IMR-90 (cell line): ENCODE results near the gene PHLDB1. TPM values are rescaled to one million over a fixed set of nuclear protein-coding genes. Genes with fewer than 3 reads are reported as not detected.

Experiments
- ATAC-seq: fragments of 200-7000 bp; cut with Tn5 transposase; 2 replicates; pipeline ENCODE4 v1.9.1; 2020; ENCODE audit warnings: low read depth, mild to moderate bottlenecking, moderate library complexity
- BruUV-seq: library from RNA; stranded (reverse); fragments of 400-500 nt; replicated peaks from 2 replicates; lab custom pipeline; 2021; lab: Mats Ljungman, UMichigan
- CTCF ChIA-PET: fragments of 300-600 bp; formaldehyde crosslinking; extraction: SDS; loops from one replicate; lab custom pipeline; 2021; ENCODE audit warnings: antibody characterized with exemption; lab: Yijun Ruan, JAX
- POLR2A ChIA-PET: fragments of 300-600 bp; sonication (Branson Sonifier 250); formaldehyde crosslinking; loops from one replicate; lab custom pipeline; 2022; ENCODE audit warnings: antibody characterized with exemption; ENCODE audit not compliant: unreplicated experiment; lab: Charles Lee
- DNase-seq: peaks from one replicate; pipeline ENCODE4 v3.0.0; 2013
- H2AFZ ChIP-seq: replicated peaks from 2 replicates; pipeline ENCODE3; 2013; ENCODE audit warnings: low read length, mild to moderate bottlenecking; ENCODE audit not compliant: poor library complexity
- H2AK5ac ChIP-seq: 2 replicates; pipeline ENCODE4 v1.6.1; 2013; ENCODE audit warnings: low read depth, low read length, inconsistent platforms
- H2AK9ac ChIP-seq: replicated peaks from 2 replicates; pipeline ENCODE3; 2013; ENCODE audit warnings: mild to moderate bottlenecking, low read depth, low read length, moderate library complexity; ENCODE audit not compliant: poor library complexity
- H2BK120ac ChIP-seq: 2 replicates; pipeline ENCODE4 v1.6.1; 2013; ENCODE audit warnings: low read depth, low read length, inconsistent platforms
- H2BK15ac ChIP-seq: 3 replicates; pipeline ENCODE4 v1.6.1; 2013; ENCODE audit warnings: low read depth, low read length, inconsistent platforms
- H2BK20ac ChIP-seq: 2 replicates; pipeline ENCODE4 v1.6.1; 2013; ENCODE audit warnings: low read depth, mild to moderate bottlenecking, inconsistent platforms, low read length, moderate library complexity
- H2BK5ac ChIP-seq: 2 replicates; pipeline ENCODE4 v1.6.1; 2013; ENCODE audit warnings: mild to moderate bottlenecking, low read depth, low read length, inconsistent platforms; ENCODE audit not compliant: poor library complexity, severe bottlenecking
- H3K14ac ChIP-seq: replicated peaks from 2 replicates; pipeline ENCODE4 v1.6.1; 2013; ENCODE audit warnings: low read depth, low read length, inconsistent platforms
- H3K18ac ChIP-seq: 2 replicates; pipeline ENCODE4 v1.6.1; 2013; ENCODE audit warnings: low read depth, low read length, control low read depth
- H3K23ac ChIP-seq: 2 replicates; pipeline ENCODE4 v1.6.1; 2013; ENCODE audit warnings: low read depth, low read length, inconsistent platforms
- H3K27ac ChIP-seq: 2 replicates; pipeline ENCODE4 v1.5.1; 2013; ENCODE audit warnings: mild to moderate bottlenecking, control low read depth, low read length; ENCODE audit not compliant: insufficient read depth
- H3K27me3 ChIP-seq: 2 replicates; pipeline ENCODE4 v1.6.1; 2013; ENCODE audit warnings: low read length; ENCODE audit not compliant: control insufficient read depth, insufficient read depth
- H3K36me3 ChIP-seq: 2 replicates; pipeline ENCODE4 v1.6.1; 2013; ENCODE audit warnings: low read length, mixed read lengths; ENCODE audit not compliant: control insufficient read depth, insufficient read depth
- H3K4ac ChIP-seq: 2 replicates; pipeline ENCODE4 v1.6.1; 2013; ENCODE audit warnings: low read depth, low read length, inconsistent platforms
- H3K4me1 ChIP-seq: 2 replicates; pipeline ENCODE4 v1.6.1; 2013; ENCODE audit warnings: low read length, mixed read lengths; ENCODE audit not compliant: control insufficient read depth, insufficient read depth
- H3K4me2 ChIP-seq: 2 replicates; pipeline ENCODE4 v1.6.1; 2013; ENCODE audit warnings: low read depth, mild to moderate bottlenecking, control low read depth, low read length, moderate library complexity
- H3K4me3 ChIP-seq: 2 replicates; pipeline ENCODE4 v1.5.1; 2013; ENCODE audit warnings: low read depth, mild to moderate bottlenecking, control low read depth, low read length, moderate library complexity; ENCODE audit not compliant: insufficient read depth
- H3K56ac ChIP-seq: 2 replicates; pipeline ENCODE4 v1.6.1; 2013; ENCODE audit warnings: low read length, inconsistent platforms; ENCODE audit not compliant: insufficient read depth; ENCODE audit errors: extremely low read depth
- H3K79me1 ChIP-seq, 2 experiments: 2 replicates each; pipeline ENCODE4 v1.6.1; 2013; ENCODE audit warnings: low read length in 2 of 2, inconsistent platforms in 1 of 2, low read depth in 1 of 2
- H3K9ac ChIP-seq: 2 replicates; pipeline ENCODE4 v1.6.1; 2013; ENCODE audit warnings: low read depth, low read length, control low read depth
- H3K9me1 ChIP-seq: 2 replicates; pipeline ENCODE4 v1.6.1; 2013; ENCODE audit warnings: low read length, inconsistent platforms; ENCODE audit not compliant: insufficient read depth
- H3K9me3 ChIP-seq: 2 replicates; pipeline ENCODE4 v1.6.1; 2013; ENCODE audit warnings: low read length; ENCODE audit not compliant: control insufficient read depth, insufficient read depth
- H4K20me1 ChIP-seq: 2 replicates; pipeline ENCODE4 v1.6.1; 2013; ENCODE audit warnings: low read length, inconsistent platforms; ENCODE audit not compliant: insufficient read depth
- H4K5ac ChIP-seq: 2 replicates; pipeline ENCODE4 v1.6.1; 2013; ENCODE audit warnings: mild to moderate bottlenecking, low read depth, low read length, control low read depth
- H4K8ac ChIP-seq, 2 experiments: 2 replicates each; pipeline ENCODE4 v1.6.1; 2013; ENCODE audit warnings: low read depth in 2 of 2, low read length in 2 of 2, control low read depth in 1 of 2, inconsistent platforms in 1 of 2
- H4K91ac ChIP-seq: 2 replicates; pipeline ENCODE4 v1.6.1; 2013; ENCODE audit warnings: low read depth, low read length, inconsistent platforms; ENCODE audit not compliant: insufficient read depth
- CHD1 ChIP-seq: IDR thresholded peaks from 2 replicates; pipeline ENCODE4 v1.6.1; 2012; ENCODE audit warnings: low read depth, low read length, improper control_type of control experiment
- CTCF ChIP-seq: conservative IDR thresholded peaks from 2 replicates; pipeline ENCODE4 v1.5.1; 2012; ENCODE audit warnings: mild to moderate bottlenecking, low read depth, low read length, improper control_type of control experiment
- ELK1 ChIP-seq: fragments of 150-350 bp; IDR thresholded peaks from 2 replicates; pipeline ENCODE4 v1.6.1; 2016; ENCODE audit warnings: low read depth, mild to moderate bottlenecking, low read length, moderate library complexity, borderline replicate concordance
- MAFK ChIP-seq: IDR thresholded peaks from 2 replicates; pipeline ENCODE4 v1.6.1; 2012; ENCODE audit warnings: low read depth, low read length, improper control_type of control experiment
- MAZ ChIP-seq: IDR thresholded peaks from 2 replicates; pipeline ENCODE4 v1.6.1; 2012; ENCODE audit warnings: low read depth, mild to moderate bottlenecking, low read length, improper control_type of control experiment, moderate library complexity, borderline replicate concordance
- NFE2L2 ChIP-seq: fragments of 150-350 bp; IDR thresholded peaks from 2 replicates; pipeline ENCODE4 v1.6.1; 2016; ENCODE audit warnings: low read depth, mild to moderate bottlenecking, low read length
- POLR2A ChIP-seq: IDR thresholded peaks from 2 replicates; pipeline ENCODE4 v1.6.1; 2012; ENCODE audit warnings: mild to moderate bottlenecking, low read depth, low read length
- RAD21 ChIP-seq: IDR thresholded peaks from 2 replicates; pipeline ENCODE4 v1.6.1; 2012; ENCODE audit warnings: low read length, improper control_type of control experiment
- RCOR1 ChIP-seq: IDR thresholded peaks from 2 replicates; pipeline ENCODE4 v1.6.1; 2012; ENCODE audit warnings: mild to moderate bottlenecking, low read length, improper control_type of control experiment; ENCODE audit not compliant: insufficient replicate concordance
- SMC3 ChIP-seq: fragments of 150-350 bp; IDR thresholded peaks from 2 replicates; pipeline ENCODE4 v1.6.1; 2016; ENCODE audit warnings: low read depth, mild to moderate bottlenecking, antibody characterized with exemption, low read length, moderate library complexity
- USF2 ChIP-seq: fragments of 150-350 bp; IDR thresholded peaks from 2 replicates; pipeline ENCODE4 v1.6.1; 2017; ENCODE audit warnings: mild to moderate bottlenecking, antibody characterized with exemption, low read length, low read depth
- WGBS, 2 experiments: methylation state at CpG; one replicate each; pipeline versions ENCODE4 v1.1.5 to v1.1.7; 2013; ENCODE audit warnings: missing lambda C conversion rate in 2 of 2; ENCODE audit not compliant: insufficient read length in 1 of 2; ENCODE audit errors: extremely low coverage in 2 of 2; 5-methylcytosine and 5-hydroxymethylcytosine counted together
- dilution Hi-C: fragments of 300-500 bp; cut with HindIII; formaldehyde crosslinking; loops from one replicate; pipeline ENCODE4 v1.14.3; 2018; ENCODE audit warnings: low sequenced_read_pairs; ENCODE audit not compliant: unreplicated experiment
- in situ Hi-C: fragments of 300-500 bp; cut with MboI; formaldehyde crosslinking; loops from 3 replicates; pipeline ENCODE4 v1.14.3; 2019; ENCODE audit warnings: low sequenced_read_pairs, inconsistent platforms, mixed read lengths
- intact Hi-C: fragments of 100-400 bp; cut with micrococcal nuclease; formaldehyde crosslinking; loops from 2 replicates; pipeline ENCODE4 v1.10.0; 2022
- polyA plus RNA-seq, 3 experiments: library from polyadenylated mRNA; depleted of rRNA; stranded (reverse); fragments of >200 nt; gene quantifications; 2 replicates each; pipeline ENCODE4 v1.2.3, GENCODE V29; 2012; ENCODE audit warnings: low replicate concordance in 1 of 3
- total RNA-seq: library from RNA; depleted of rRNA; stranded (reverse); fragments of >200 nt; gene quantifications from 2 replicates; pipeline ENCODE4 v1.2.3, GENCODE V29; 2012

PHLDB1 gene
- total and polyA plus RNA-seq, 2 of the 4 experiments (the other 2 are of a cell fraction) = 40.0 to 90.4 TPM

GRCh38 chr11:118631142-118631909 lies 23.9 kb downstream of the PHLDB1 start:
- H2BK120ac ChIP-seq = no peak overlapping the region
- no peak overlapping the region for H2AFZ ChIP-seq
- H2AK9ac ChIP-seq = no peak overlapping the region
- ATAC-seq (no peak), DNase-seq (no peak)
- H3K56ac ChIP-seq = no peak overlapping the region
- no peak overlapping the region for H3K4me2 ChIP-seq
- H2AK5ac ChIP-seq = no peak overlapping the region
- no peak overlapping the region for H3K18ac ChIP-seq
- peaks cover 78% of the 10 kb centered on the region for H4K20me1 ChIP-seq
- TF ChIP-seq MAFK (no peak), CTCF (no peak), RCOR1 (no peak), CHD1 (no peak), POLR2A (no peak), USF2 (no peak), ELK1 (no peak), MAZ (no peak), SMC3 (no peak), RAD21 (no peak), NFE2L2 (no peak)
- 96% methylated on average over 12 of the region's 14 CpGs; no CpG with 5 or more reads in 1 of the 2 experiments for WGBS, 2 experiments
- dilution Hi-C loops = no loop called here
- H3K9me3 ChIP-seq = no peaks in the 10 kb centered on the region
- peaks cover 46 to 93% of the 10 kb centered on the region in 2 experiments for H3K79me1 ChIP-seq
- peaks cover 85% of the 10 kb centered on the region for H3K36me3 ChIP-seq
- H3K4me1 ChIP-seq = peaks cover 20% of the 10 kb centered on the region
- in situ Hi-C loops = no loop called here
- no peak overlapping the region for H3K14ac ChIP-seq
- POLR2A ChIA-PET = no interaction called here
- H3K9me1 ChIP-seq = peaks cover 40% of the 10 kb centered on the region
- no peak overlapping the region for H4K91ac ChIP-seq
- H3K27ac ChIP-seq = no peak overlapping the region
- H4K5ac ChIP-seq = no peak overlapping the region
- H3K27me3 ChIP-seq = no peaks in the 10 kb centered on the region
- no peak overlapping the region for H4K8ac ChIP-seq
- no peak overlapping the region for H3K9ac ChIP-seq
- intact Hi-C loops = no loop called here
- no peak overlapping the region for H3K4ac ChIP-seq
- H2BK20ac ChIP-seq = no peak overlapping the region
- H3K23ac ChIP-seq = no peak overlapping the region
- H3K4me3 ChIP-seq = no peak overlapping the region
- CTCF ChIA-PET = no interaction called here
- no peak overlapping the region for H2BK15ac ChIP-seq
- no peak overlapping the region for H2BK5ac ChIP-seq
- BruUV-seq = no TSS peak
